Activated B cell treated with CpG ODN at 0.5 μM for 24 hours (primary cell): Measurements from ENCODE around the gene SLC25A1. TPM values are rescaled to one million over a fixed set of nuclear protein-coding genes. Genes with fewer than 3 reads are reported as not detected.
A peak's percentile ranks its signal among the peaks of the same experiment; 100 is the strongest.

Source experiments
- ATAC-seq: fragments of 200-7000 bp; cut with Tn5 transposase; one replicate; pipeline ENCODE4 v1.10.0; 2021; ENCODE audit warnings: low read depth, mild to moderate bottlenecking, moderate library complexity
- CTCF ChIA-PET: fragments of 350-600 bp; sonication (Branson Sonifier 250); formaldehyde crosslinking; loops from one replicate; lab custom pipeline; 2021; ENCODE audit warnings: antibody characterized with exemption; lab: Charles Lee
- POLR2A ChIA-PET: fragments of 350-600 bp; sonication (Branson Sonifier 250); formaldehyde crosslinking; loops from one replicate; lab custom pipeline; 2021; ENCODE audit warnings: antibody characterized with exemption; lab: Charles Lee
- DNase-seq: peaks from one replicate; pipeline ENCODE4 v3.0.0; 2022
- H3K27ac Mint-ChIP-seq: one replicate; pipeline ENCODE4 v1.8.0; 2020; ENCODE audit warnings: mixed read lengths
- H3K27me3 Mint-ChIP-seq: one replicate; pipeline ENCODE4 v1.8.0; 2021; ENCODE audit warnings: mixed read lengths
- H3K36me3 Mint-ChIP-seq: one replicate; pipeline ENCODE4 v1.8.0; 2021; ENCODE audit warnings: low read depth, mixed read lengths
- H3K4me1 Mint-ChIP-seq: one replicate; pipeline ENCODE4 v1.8.0; 2021; ENCODE audit warnings: mixed read lengths
- H3K4me3 Mint-ChIP-seq: one replicate; pipeline ENCODE4 v1.8.0; 2020; ENCODE audit warnings: mild to moderate bottlenecking, mixed read lengths
- H3K9me3 Mint-ChIP-seq: one replicate; pipeline ENCODE4 v1.8.0; 2020; ENCODE audit warnings: mixed read lengths
- CTCF ChIP-seq: fragments of 200-600 bp; IDR thresholded peaks from one replicate; pipeline ENCODE4 v1.8.0; 2022; ENCODE audit warnings: antibody characterized with exemption, mild to moderate bottlenecking
- intact Hi-C: fragments of 100-400 bp; cut with micrococcal nuclease; formaldehyde crosslinking; loops from one replicate; pipeline ENCODE4 v1.15.1; 2024
- total RNA-seq: library from RNA; stranded (reverse); gene quantifications from 2 replicates; pipeline ENCODE4 v1.2.3, GENCODE V29; 2022

Gene SLC25A1
- total RNA-seq, 1 donor from 2014 or later = 44.2 TPM

DNA sequence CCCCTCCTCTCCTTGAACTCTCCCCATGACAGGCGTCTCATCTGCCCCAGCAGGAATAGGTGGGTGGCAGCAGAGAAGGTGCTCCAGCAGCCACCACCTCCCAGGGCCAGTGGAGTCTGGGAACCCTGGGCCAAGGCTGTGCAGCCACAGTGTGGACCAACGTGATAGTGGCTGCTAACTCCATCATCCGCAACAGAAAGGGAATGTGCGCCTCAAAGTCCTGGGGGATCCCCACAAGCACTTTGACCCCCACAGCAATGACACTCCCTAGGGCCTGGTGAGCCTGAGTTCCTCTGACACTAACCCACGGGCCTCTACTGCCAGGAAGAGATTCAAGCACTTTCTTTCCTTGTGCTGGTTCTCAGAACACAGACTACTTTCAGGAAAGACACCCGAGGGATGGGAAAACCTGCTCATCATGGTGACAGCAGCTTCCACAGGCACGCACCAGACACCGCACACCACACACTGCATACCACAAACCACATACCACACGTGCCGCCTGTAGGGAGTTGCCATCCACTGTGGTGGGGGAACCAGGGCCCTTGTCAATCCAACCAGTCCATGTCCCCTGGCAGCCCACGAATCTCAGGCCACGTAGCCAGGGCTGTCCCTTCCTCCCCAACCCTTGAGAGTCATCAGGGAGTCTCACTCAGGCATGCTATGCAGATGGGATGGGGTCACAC, 3.4 kb upstream of the SLC25A1 start:
- POLR2A ChIA-PET = no interaction called here
- ATAC-seq (no peak), DNase-seq (no peak)
- H3K9me3 Mint-ChIP-seq = no peaks in the 10 kb centered on the region
- CTCF ChIA-PET = interaction anchor here (1.5 kb wide), 1 partner anchor 448 kb away, joined by 4 read pairs; no protein-coding TSS in a partner anchor
- H3K27me3 Mint-ChIP-seq = no peaks in the 10 kb centered on the region
- peak overlapping the region; percentile 30 for H3K27ac Mint-ChIP-seq
- H3K4me1 Mint-ChIP-seq = peaks cover 6% of the 10 kb centered on the region
- no peak overlapping the region for H3K4me3 Mint-ChIP-seq
- intact Hi-C loops = no loop called here
- TF ChIP-seq CTCF = no peak
- H3K36me3 Mint-ChIP-seq = peaks cover 3% of the 10 kb centered on the region

- H3K4me1 Mint-ChIP-seq = peaks cover 10% of the 10 kb centered on the region
- no peak for DNase-seq
- H3K27ac Mint-ChIP-seq = no peak overlapping the region
- H3K27me3 Mint-ChIP-seq = no peaks in the 10 kb centered on the region
- intact Hi-C loops = no loop called here
- TF ChIP-seq CTCF = no peak
- no peak for ATAC-seq
- peaks cover 3% of the 10 kb centered on the region for H3K36me3 Mint-ChIP-seq
- ChIA-PET POLR2A (no interaction called here), CTCF (interaction anchor here (3.1 kb wide), 1 partner anchor 297 kb away, joined by 21 read pairs; the partner anchor contains the start of genes CDC45 and UFD1)
- H3K4me3 Mint-ChIP-seq = peak overlapping the region; percentile 7
- H3K9me3 Mint-ChIP-seq = no peaks in the 10 kb centered on the region
Observed at GRCh38 chr22:19180740-19181410, 2.3 kb upstream of the SLC25A1 start.

DNA sequence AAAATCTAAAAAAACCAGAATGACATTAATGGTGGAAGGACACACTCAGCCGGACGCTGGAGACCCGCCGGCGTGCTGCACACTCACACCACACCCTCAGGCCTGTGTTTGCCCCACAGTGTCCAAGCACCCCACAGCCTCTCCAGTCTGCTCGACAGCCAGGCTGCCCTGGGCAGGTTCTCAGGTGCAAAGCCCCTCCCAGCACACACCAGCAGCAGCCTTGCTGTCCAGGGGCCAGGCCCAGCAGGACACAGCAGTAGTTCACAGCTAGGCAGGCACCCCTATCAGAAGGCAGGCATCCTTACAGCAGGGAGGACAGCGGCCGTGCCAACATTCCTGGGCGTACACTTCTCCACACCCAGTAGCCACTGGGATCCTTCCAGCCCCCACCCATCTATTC, 1.7 kb upstream of the SLC25A1 start:
- Mint-ChIP-seq H3K9me3 (no peaks in the 10 kb centered on the region), H3K27me3 (no peaks in the 10 kb centered on the region), H3K27ac (no peak overlapping the region), H3K4me1 (peaks cover 14% of the 10 kb centered on the region), H3K36me3 (peaks cover 4% of the 10 kb centered on the region), H3K4me3 (peak overlapping the region; percentile 7)
- DNase-seq (no peak), ATAC-seq (no peak)
- ChIA-PET CTCF (interaction anchor here (0.7 to 3.1 kb wide), 6 partner anchors 36 to 450 kb away, joined by 3 to 21 read pairs (median 4); partner anchors contain the start of genes CDC45, ESS2 and UFD1), POLR2A (interaction anchor here (2.6 kb wide), 1 partner anchor 450 kb away, joined by 7 read pairs; no protein-coding TSS in a partner anchor)
- intact Hi-C loops = no loop called here
- no peak for TF ChIP-seq CTCF

DNA sequence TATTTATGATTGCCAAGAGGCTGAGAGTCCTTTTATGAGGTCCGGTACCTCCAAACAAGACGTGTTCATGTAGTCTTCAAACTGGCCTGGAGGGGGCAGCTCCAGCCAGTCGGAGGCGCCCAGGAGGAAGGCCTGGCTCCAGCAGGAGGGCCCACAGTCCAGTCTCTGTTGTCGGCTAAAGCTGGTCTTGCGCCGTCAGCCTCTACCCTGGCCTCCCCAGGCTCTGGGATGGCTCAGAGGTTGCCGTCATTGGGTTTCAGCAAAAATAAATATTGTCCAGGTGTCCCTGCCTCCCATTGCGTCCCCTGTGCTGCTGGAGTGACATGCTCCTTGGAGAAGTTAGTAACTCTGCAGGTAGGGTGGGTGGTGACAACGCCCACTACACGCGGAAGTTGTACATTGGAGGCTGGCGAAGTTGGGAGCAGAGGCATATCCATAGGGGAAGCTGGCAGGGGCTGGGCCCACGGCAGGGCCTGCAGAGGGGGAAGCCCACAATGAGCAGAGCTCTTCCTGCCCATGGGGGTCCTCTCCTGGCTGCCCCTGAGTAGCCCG, 1.0 kb upstream of the SLC25A1 start:
- peaks cover 4% of the 10 kb centered on the region for H3K36me3 Mint-ChIP-seq
- POLR2A ChIA-PET = interaction anchor here (1.2 to 2.6 kb wide), 6 partner anchors 35 to 450 kb away, joined by 4 to 14 read pairs (median 9); partner anchors contain the start of genes CDC45, DGCR2, ESS2 and HIRA

More for the DNA sequence above, 1.0 kb upstream of the SLC25A1 start:
- DNase-seq = no peak
- TF ChIP-seq CTCF = no peak
- intact Hi-C loops = loop anchor here (1.0 to 5.0 kb wide), 9 partner anchors 35 to 678 kb away; partner anchors contain the start of genes CDC45, CLTCL1, DGCR2 and ESS2
- peak overlapping the region; percentile 68 for H3K27ac Mint-ChIP-seq
- H3K27me3 Mint-ChIP-seq = no peaks in the 10 kb centered on the region
- H3K9me3 Mint-ChIP-seq = no peaks in the 10 kb centered on the region
- ATAC-seq = peak; percentile 53
- CTCF ChIA-PET = interaction anchor here (0.7 to 3.1 kb wide), 9 partner anchors 35 to 450 kb away, joined by 3 to 21 read pairs (median 3); partner anchors contain the start of genes CDC45, ESS2 and UFD1
- peaks cover 20% of the 10 kb centered on the region for H3K4me1 Mint-ChIP-seq
- H3K4me3 Mint-ChIP-seq = peak overlapping the region; percentile 85
